ENCODE data around the gene ASB3. TPM values are rescaled to one million over a fixed set of nuclear protein-coding genes. Genes with fewer than 3 reads are reported as not detected.
"Not testable (repeated sequence)": the region's sequence is repeated elsewhere in the genome, so short reads cannot be mapped to it uniquely, and the experiment has no call there.

Gene ASB3
- polyA plus RNA-seq (ENCODE audit: insufficient read length in 4 of 4), result 10 to 100 TPM; 26.9 to 32.9 (median 31.9) TPM

GRCh38 chr2:53786705-53787613 is at the start of gene ASB3, which contains the start of gene ERLEC1:
ASB3 (minus strand) TSS chr2:53786953; CDS start chr2:53765572, 21,381 bp downstream.
ERLEC1 (plus strand) TSS chr2:53787044; CDS start chr2:53787211, 167 bp downstream.
- peak; percentile 81 to 85 (median 84) for DNase-seq (ENCODE audit: low read depth in 4 of 4, low spot score in 3 of 4)

GRCh38 chr2:53829980-53830290 is 43.2 kb upstream of the ASB3 start:
- DNase-seq (ENCODE audit: low read depth in 4 of 4, low spot score in 3 of 4), result not testable (repeated sequence)

- DNase-seq (ENCODE audit: low read depth in 4 of 4, low spot score in 3 of 4), result no peak
Measured at GRCh38 chr2:53829273-53829979, 42.7 kb upstream of the ASB3 start.

- no peak for DNase-seq (ENCODE audit: low read depth in 4 of 4, low spot score in 3 of 4)
Measured at GRCh38 chr2:53828331-53828730, 41.6 kb upstream of the ASB3 start.

GRCh38 chr2:53827398-53828175 is 40.8 kb upstream of the ASB3 start:
- DNase-seq (ENCODE audit: low read depth in 4 of 4, low spot score in 3 of 4), result no peak

- no peak for DNase-seq (ENCODE audit: low read depth in 4 of 4, low spot score in 3 of 4)
Measured at GRCh38 chr2:53826587-53827397, 40.0 kb upstream of the ASB3 start.

- no peak for DNase-seq (ENCODE audit: low read depth in 4 of 4, low spot score in 3 of 4)
Measured at GRCh38 chr2:53826030-53826410, 39.3 kb upstream of the ASB3 start.

GRCh38 chr2:53823639-53824038 is 36.9 kb upstream of the ASB3 start:
- DNase-seq (ENCODE audit: low read depth in 4 of 4, low spot score in 3 of 4), result not testable (repeated sequence)

- no peak for DNase-seq (ENCODE audit: low read depth in 4 of 4, low spot score in 3 of 4)
Measured at GRCh38 chr2:53821810-53822209, 35.1 kb upstream of the ASB3 start.

GRCh38 chr2:53820711-53821110 is 34.0 kb upstream of the ASB3 start:
- DNase-seq (ENCODE audit: low read depth in 4 of 4, low spot score in 3 of 4), result no peak

GRCh38 chr2:53820048-53820447 is 33.3 kb upstream of the ASB3 start:
- DNase-seq (ENCODE audit: low read depth in 4 of 4, low spot score in 3 of 4), result no peak

- no peak for DNase-seq (ENCODE audit: low read depth in 4 of 4, low spot score in 3 of 4)
Measured at GRCh38 chr2:53819634-53820033, 32.9 kb upstream of the ASB3 start.

- DNase-seq (ENCODE audit: low read depth in 4 of 4, low spot score in 3 of 4), result no peak
Measured at GRCh38 chr2:53818854-53819435, 32.2 kb upstream of the ASB3 start.

GRCh38 chr2:53813151-53813550 is 26.4 kb upstream of the ASB3 start:
- no peak for DNase-seq (ENCODE audit: low read depth in 4 of 4, low spot score in 3 of 4)

GRCh38 chr2:53811601-53812000 is 24.8 kb upstream of the ASB3 start:
- no peak for DNase-seq (ENCODE audit: low read depth in 4 of 4, low spot score in 3 of 4)

- DNase-seq (ENCODE audit: low read depth in 4 of 4, low spot score in 3 of 4), result no peak
Measured at GRCh38 chr2:53802617-53803151, 15.9 kb upstream of the ASB3 start.

- DNase-seq (ENCODE audit: low read depth in 4 of 4, low spot score in 3 of 4), result no peak
Measured at GRCh38 chr2:53801547-53801946, 14.8 kb upstream of the ASB3 start.

- no peak for DNase-seq (ENCODE audit: low read depth in 4 of 4, low spot score in 3 of 4)
Measured at GRCh38 chr2:53793821-53794220, 7.1 kb upstream of the ASB3 start.

GRCh38 chr2:53793261-53793660 is 6.5 kb upstream of the ASB3 start:
- DNase-seq (ENCODE audit: low read depth in 4 of 4, low spot score in 3 of 4), result no peak
